Type B pancreatic cell (in vitro differentiated cells): ENCODE results near the gene PRR30. TPM values are rescaled to one million over a fixed set of nuclear protein-coding genes. Genes with fewer than 3 reads are reported as not detected.

ENCODE experiments used
- DNase-seq: peaks from one replicate; pipeline ENCODE4 v3.0.0; 2021; ENCODE audit warnings: mixed read lengths; ENCODE audit not compliant: unreplicated experiment; ENCODE audit errors: extremely low spot score
- H3K27ac Mint-ChIP-seq: 2 replicates; pipeline ENCODE4 v1.8.0; 2021; ENCODE audit warnings: mild to moderate bottlenecking, mixed read lengths
- H3K27me3 Mint-ChIP-seq: 2 replicates; pipeline ENCODE4 v1.8.0; 2021; ENCODE audit warnings: mixed read lengths
- H3K36me3 Mint-ChIP-seq: 2 replicates; pipeline ENCODE4 v1.8.0; 2021; ENCODE audit warnings: mixed read lengths
- H3K4me1 Mint-ChIP-seq: one replicate; pipeline ENCODE4 v1.8.0; 2021; ENCODE audit warnings: mixed read lengths; ENCODE audit not compliant: unreplicated experiment
- H3K4me3 Mint-ChIP-seq: 2 replicates; pipeline ENCODE4 v1.8.0; 2021; ENCODE audit warnings: mild to moderate bottlenecking, mixed read lengths
- H3K9me3 Mint-ChIP-seq: 2 replicates; pipeline ENCODE4 v1.8.0; 2021; ENCODE audit warnings: mixed read lengths
- CTCF ChIP-seq: fragments of 200-600 bp; sonication (generic); conservative IDR thresholded peaks from 2 replicates; pipeline ENCODE4 v1.5.0; 2021; ENCODE audit warnings: antibody characterized with exemption, mild to moderate bottlenecking
- total RNA-seq: library from RNA; stranded (reverse); gene quantifications from 2 replicates; pipeline ENCODE4 v1.2.1, GENCODE V29; 2021; ENCODE audit warnings: low replicate concordance

The PRR30 gene
- total RNA-seq, 1 donor from 2014 or later, result not detected

GRCh38 chr2:27130396-27130795, 8.8 kb downstream of the PRR30 start:
- H3K4me1 Mint-ChIP-seq, result peaks cover 16% of the 10 kb centered on the region
- peaks cover 8% of the 10 kb centered on the region for H3K36me3 Mint-ChIP-seq
- H3K9me3 Mint-ChIP-seq, result no peaks in the 10 kb centered on the region
- no peak overlapping the region for H3K27ac Mint-ChIP-seq
- no peak for DNase-seq
- no peak overlapping the region for H3K4me3 Mint-ChIP-seq
- TF ChIP-seq CTCF, result no peak
- H3K27me3 Mint-ChIP-seq, result peaks cover 6% of the 10 kb centered on the region

GRCh38 chr2:27128668-27129571, 10.3 kb downstream of the PRR30 start:
- Mint-ChIP-seq H3K9me3 (no peaks in the 10 kb centered on the region), H3K27ac (no peak overlapping the region), H3K27me3 (peaks cover 9% of the 10 kb centered on the region), H3K4me3 (peak overlapping the region; percentile 43), H3K4me1 (peaks cover 16% of the 10 kb centered on the region), H3K36me3 (peaks cover 8% of the 10 kb centered on the region)
- DNase-seq, result no peak
- no peak for TF ChIP-seq CTCF

GRCh38 chr2:27127883-27128667, 11.1 kb downstream of the PRR30 start:
- DNase-seq, result no peak
- Mint-ChIP-seq H3K4me3 (no peak overlapping the region), H3K27me3 (peaks cover 13% of the 10 kb centered on the region), H3K9me3 (no peaks in the 10 kb centered on the region), H3K4me1 (peaks cover 11% of the 10 kb centered on the region), H3K36me3 (peaks cover 8% of the 10 kb centered on the region), H3K27ac (no peak overlapping the region)
- no peak for TF ChIP-seq CTCF

- Mint-ChIP-seq H3K36me3 (peaks cover 8% of the 10 kb centered on the region), H3K4me1 (peaks cover 8% of the 10 kb centered on the region), H3K4me3 (peak overlapping the region; percentile 40), H3K27ac (no peak overlapping the region), H3K9me3 (no peaks in the 10 kb centered on the region), H3K27me3 (peaks cover 31% of the 10 kb centered on the region)
- TF ChIP-seq CTCF, result no peak
- no peak for DNase-seq
Observed at GRCh38 chr2:27126252-27126710, 12.9 kb downstream of the PRR30 start.

GRCh38 chr2:27125104-27125503, 14.1 kb downstream of the PRR30 start:
- no peak for TF ChIP-seq CTCF
- no peak overlapping the region for H3K4me3 Mint-ChIP-seq
- H3K9me3 Mint-ChIP-seq, result no peaks in the 10 kb centered on the region
- DNase-seq, result no peak
- peaks cover 8% of the 10 kb centered on the region for H3K4me1 Mint-ChIP-seq
- no peak overlapping the region for H3K27ac Mint-ChIP-seq
- H3K36me3 Mint-ChIP-seq, result peaks cover 8% of the 10 kb centered on the region
- H3K27me3 Mint-ChIP-seq, result peaks cover 39% of the 10 kb centered on the region
